ENCODE results near the gene NTRK2.

DNA sequence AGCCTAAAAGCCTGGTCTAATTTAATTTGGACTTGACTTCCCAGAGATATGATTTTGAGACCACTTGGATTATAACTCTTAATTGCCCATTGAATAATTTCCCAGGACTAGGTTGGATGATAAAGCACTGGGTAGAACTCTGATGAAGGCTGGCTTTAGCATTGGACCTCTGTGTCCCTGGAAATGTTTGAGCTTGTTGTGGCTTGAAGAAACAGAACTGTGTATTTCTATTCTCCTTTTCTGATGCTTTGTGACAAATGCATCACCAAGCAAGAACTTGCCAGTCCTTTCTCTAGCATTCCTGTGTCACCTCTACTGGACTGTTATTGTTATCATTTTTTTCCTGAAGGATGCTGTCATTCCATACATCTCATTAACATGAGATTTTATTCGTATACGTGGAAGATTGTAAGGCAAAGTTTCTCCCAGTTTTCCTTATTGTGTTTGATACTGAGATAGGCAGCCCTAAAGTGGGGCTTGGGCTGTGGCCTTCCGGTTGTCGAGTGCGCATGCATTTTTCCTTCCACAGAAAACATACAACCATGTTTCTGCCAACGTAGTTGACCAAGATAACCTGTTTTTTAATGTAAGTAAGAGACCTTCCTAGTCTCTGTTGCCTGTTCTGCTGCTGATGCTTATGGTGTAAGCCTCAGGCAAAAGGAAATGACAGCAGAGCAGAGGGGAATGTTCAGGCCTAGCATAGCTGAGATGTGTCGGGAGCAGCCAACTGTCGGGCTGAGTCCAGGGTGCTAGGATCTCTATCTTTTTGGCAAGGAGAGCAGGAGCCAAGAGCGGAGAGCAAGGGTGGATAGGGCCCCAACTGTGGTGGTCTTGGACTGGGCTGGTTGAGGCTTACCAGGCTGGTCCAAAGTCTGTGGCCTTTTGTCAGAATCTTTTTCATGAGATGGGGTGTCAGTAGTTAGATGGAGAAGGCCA lies 2.3 kb downstream of the NTRK2 start:
- TF ChIP-seq POLR2AphosphoS5 (IDR thresholded peaks at IDR 0.05; ENCODE audit: low read depth, low read length) = no peak
- TF ChIP-seq, protein P1, sequence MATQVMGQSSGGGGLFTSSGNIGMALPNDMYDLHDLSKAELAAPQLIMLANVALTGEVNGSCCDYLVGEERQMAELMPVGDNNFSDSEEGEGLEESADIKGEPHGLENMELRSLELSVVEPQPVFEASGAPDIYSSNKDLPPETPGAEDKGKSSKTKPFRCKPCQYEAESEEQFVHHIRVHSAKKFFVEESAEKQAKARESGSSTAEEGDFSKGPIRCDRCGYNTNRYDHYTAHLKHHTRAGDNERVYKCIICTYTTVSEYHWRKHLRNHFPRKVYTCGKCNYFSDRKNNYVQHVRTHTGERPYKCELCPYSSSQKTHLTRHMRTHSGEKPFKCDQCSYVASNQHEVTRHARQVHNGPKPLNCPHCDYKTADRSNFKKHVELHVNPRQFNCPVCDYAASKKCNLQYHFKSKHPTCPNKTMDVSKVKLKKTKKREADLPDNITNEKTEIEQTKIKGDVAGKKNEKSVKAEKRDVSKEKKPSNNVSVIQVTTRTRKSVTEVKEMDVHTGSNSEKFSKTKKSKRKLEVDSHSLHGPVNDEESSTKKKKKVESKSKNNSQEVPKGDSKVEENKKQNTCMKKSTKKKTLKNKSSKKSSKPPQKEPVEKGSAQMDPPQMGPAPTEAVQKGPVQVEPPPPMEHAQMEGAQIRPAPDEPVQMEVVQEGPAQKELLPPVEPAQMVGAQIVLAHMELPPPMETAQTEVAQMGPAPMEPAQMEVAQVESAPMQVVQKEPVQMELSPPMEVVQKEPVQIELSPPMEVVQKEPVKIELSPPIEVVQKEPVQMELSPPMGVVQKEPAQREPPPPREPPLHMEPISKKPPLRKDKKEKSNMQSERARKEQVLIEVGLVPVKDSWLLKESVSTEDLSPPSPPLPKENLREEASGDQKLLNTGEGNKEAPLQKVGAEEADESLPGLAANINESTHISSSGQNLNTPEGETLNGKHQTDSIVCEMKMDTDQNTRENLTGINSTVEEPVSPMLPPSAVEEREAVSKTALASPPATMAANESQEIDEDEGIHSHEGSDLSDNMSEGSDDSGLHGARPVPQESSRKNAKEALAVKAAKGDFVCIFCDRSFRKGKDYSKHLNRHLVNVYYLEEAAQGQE (IDR thresholded peaks at IDR 0.05; ENCODE audit: insufficient read depth in 1 of 2, low read depth in 2 of 2, low read length in 2 of 2) = no peak

Measured in PFSK-1 (cell line).